Suppressor macrophage (primary cell): ENCODE data around the gene NUDT13.
A peak's percentile ranks its signal among the peaks of the same experiment; 100 is the strongest.

ENCODE experiments used
- DNase-seq, 4 experiments: peaks; one replicate each; pipeline ENCODE4 v3.0.0-alpha.2; 2020 to 2022

NUDT13 gene

DNA sequence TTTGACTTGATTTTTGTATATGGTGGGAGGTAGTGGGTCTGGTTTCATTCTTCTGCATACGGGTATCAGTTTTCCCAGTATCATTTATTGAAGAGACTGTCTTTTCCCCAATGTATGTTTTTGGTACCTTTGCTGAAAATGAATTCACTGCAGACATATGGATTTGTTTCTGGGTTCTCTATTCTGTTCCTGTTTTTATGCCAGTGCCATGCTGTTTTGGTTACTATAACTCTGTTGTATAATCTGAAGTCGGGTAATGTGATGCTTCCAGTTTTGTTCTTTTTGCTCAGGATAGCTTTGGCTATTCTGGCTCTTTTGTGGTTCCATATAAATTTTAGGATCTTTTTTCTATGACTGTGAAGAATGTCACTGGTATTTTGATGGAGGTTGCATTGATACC lies 56.7 kb downstream of the NUDT13 start:
- DNase-seq, result no peak

DNA sequence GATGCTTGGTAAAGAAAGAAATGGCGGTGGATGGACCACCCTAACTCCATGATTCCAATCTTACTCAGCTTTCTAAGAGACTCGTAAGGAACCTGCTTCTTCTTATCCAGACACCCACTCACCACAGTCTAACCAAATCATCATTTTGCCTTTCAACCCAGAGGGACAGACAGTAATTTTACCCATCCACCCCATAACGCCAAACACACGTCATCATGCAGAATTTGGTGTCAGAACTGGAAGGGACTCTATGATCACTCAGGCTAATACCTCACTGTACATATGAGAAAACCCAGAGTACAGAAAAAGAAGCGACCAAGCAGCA lies 57.2 kb downstream of the NUDT13 start:
- peak in 3 of 4 experiments; percentile 28 to 63 (median 46) for DNase-seq

DNA sequence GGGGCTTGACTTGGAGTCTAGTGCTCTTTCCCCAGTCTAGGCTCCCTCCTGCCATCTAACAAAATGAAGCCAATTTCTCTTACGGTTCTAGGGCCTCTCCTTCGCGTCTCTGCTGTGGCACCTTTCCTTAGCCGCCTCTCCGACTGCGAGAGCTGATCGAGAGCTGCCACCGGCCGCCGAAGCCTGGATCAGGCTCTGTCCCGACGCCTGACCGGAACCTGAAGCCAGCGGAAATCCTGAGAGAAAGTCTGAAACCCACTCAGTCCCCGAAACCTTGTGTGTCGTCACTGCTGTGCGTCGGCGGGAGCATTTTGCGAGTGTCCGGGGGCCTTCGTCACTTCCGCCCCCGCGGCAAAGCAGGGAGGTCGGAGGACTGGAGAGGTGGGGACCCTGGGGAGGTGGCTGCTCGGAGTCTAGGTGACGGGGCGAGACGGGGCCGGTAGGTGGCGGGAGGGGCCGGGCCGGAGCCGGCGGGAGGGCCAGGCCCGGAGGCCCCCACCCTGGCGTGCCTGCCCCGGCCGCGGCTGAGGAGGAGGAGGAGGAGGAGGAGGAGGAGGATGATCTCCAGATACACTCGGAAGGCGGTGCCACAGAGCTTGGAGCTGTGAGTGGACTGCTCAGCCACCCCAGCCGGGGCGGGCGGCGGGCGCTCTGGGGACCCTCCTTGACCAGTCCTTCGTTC lies 57.7 kb downstream of the NUDT13 start, which contains the start of the genes ECD and FAM149B1:
ECD (minus strand) TSS at position 226 of the 682 bp plus-strand sequence. CDS start 4,071 bp downstream, outside the sequence.
FAM149B1 (plus strand) TSS at position 337 of the 682 bp plus-strand sequence; CDS start at position 558, 221 bp downstream.
- peak; percentile 96 to 97 (median 97) for DNase-seq

DNA sequence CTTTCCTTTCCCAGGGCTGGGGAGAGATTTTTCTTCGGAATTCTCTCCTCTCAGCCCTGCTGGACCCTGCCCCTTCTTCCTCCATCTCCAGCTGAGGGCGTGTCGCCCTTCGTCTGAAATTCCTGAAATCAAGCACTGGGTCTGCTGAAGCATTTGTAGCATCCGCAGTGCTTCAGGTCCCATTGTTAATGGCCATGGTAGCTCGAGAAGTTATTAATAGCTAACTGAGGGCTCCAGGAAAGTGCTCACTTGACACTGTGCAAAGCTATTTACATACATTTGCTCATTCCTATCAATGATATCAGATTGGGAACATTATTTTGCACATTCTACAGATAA lies 58.2 kb downstream of the NUDT13 start:
- peak in 1 of 4 experiments; percentile 10 for DNase-seq

DNA sequence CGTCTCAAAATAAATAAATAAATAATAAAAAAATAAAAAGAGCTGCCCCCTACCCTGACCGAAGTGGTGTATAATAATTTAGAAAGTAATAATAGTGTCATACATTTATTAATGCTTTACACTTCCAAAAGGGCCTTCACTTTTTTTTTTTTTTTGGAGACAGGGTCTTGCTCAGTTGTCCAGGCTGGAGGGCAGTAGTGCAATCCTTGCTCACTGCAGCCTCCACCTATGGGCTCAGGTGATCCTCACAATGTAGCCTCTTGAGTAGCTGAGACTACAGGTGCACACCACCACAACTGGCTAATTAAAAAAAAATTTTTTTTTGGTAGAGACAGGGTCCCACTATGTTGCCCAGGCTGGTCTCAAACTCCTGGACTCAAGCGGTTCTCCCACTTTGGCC lies 59.1 kb downstream of the NUDT13 start:
- no peak for DNase-seq

DNA sequence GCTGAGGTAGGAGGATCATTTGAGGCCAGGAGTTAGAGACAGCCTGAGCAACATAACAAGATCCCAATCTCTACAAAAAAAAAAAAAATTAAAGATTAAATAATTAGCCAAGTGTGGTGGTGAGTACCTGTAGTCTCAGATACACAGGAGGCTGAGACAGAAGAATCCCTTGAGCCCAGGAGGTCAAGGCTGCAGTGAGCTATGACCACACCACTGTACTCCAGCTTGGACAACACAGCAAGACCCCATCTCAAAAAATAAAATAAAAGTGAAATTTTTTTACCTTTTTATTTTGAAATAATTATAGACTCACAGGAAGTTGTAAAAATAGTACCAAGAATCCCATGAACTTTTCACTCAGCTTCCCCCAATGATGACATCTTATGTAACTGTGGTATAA lies 62.6 kb downstream of the NUDT13 start:
- no peak for DNase-seq

DNA sequence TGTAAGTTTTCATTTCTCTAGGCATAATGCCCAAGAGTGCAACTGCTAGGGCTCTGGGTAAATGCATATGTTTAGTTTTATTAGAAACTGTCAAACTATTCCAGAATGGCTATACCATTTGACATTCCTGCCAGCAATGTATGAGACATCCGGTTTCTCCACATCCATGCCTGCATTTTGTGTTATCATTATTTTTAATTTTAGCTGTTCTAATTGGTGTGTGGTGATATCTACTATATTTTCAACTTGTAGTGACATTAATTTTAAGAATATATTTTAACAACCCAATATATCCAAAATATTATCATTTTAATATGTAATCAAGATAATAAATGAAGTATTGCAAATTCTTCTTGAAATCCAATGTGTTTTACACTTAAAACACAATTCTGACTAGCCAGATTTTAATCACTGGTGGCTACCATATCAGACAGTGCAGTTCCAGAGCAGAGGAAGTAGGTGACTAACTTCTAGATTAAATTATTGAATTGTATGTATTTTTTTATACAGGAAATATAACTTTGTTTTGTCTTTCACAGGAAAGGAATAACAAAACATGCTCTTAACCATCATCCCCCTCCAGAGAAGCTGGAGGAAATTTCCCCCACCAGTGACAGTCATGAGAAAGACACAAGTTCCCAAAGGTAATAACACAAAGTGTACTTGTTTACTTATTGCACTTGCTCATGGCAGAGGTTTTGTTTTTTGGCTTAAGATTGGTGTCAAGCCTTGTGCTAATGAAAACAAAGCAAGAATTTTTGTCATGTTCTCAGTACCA lies 64.1 kb downstream of the NUDT13 start:
- DNase-seq, result no peak
